ENCODE measurements around the gene AUTS2.

AUTS2 gene

DNA sequence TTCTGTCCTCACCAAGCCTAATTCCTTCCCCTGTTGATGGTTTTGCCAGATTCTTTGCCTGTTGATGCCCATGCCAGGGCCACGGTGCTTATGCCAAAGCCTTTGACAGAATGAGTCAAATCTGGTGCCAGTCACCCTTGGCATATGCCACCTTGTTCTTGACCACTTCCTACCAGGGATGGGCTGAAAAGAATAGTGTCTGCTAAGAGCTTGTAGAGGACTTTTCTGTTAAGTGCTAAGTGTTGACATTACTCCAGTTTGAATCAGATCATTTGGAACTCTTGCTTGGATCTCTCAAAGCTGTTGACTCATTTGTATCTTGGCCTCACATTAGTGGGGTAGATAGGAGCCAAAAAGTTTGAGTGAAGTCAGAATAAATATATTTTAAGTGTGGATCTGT is 661.2 kb downstream of the AUTS2 start:
- H3K27me3 ChIP-seq (ENCODE audit: low read length): no peaks in the 10 kb centered on the region
- no peak overlapping the region for H3K4me2 ChIP-seq (ENCODE audit: low read depth, low read length, poor library complexity, severe bottlenecking)
- no peaks in the 10 kb centered on the region for H4K20me1 ChIP-seq (ENCODE audit: low read depth, low read length)
- H3K4me3 ChIP-seq (ENCODE audit: insufficient read depth, low read length, poor library complexity, severe bottlenecking): no peak overlapping the region
- H2AFZ ChIP-seq (ENCODE audit: low read depth, low read length, severe bottlenecking): no peak overlapping the region
- H3F3A ChIP-seq (ENCODE audit: insufficient read depth): no peaks in the 10 kb centered on the region
- no peaks in the 10 kb centered on the region for H3K9me2 ChIP-seq (replicated peaks; ENCODE audit: insufficient read depth, low read length)
- H3K9me3 ChIP-seq (ENCODE audit: insufficient read depth, low read length): no peaks in the 10 kb centered on the region
- no peak for TF ChIP-seq EZH2phosphoT487 (conservative IDR thresholded peaks at IDR 0.05; ENCODE audit: low read length)
- TF ChIP-seq, protein P1, sequence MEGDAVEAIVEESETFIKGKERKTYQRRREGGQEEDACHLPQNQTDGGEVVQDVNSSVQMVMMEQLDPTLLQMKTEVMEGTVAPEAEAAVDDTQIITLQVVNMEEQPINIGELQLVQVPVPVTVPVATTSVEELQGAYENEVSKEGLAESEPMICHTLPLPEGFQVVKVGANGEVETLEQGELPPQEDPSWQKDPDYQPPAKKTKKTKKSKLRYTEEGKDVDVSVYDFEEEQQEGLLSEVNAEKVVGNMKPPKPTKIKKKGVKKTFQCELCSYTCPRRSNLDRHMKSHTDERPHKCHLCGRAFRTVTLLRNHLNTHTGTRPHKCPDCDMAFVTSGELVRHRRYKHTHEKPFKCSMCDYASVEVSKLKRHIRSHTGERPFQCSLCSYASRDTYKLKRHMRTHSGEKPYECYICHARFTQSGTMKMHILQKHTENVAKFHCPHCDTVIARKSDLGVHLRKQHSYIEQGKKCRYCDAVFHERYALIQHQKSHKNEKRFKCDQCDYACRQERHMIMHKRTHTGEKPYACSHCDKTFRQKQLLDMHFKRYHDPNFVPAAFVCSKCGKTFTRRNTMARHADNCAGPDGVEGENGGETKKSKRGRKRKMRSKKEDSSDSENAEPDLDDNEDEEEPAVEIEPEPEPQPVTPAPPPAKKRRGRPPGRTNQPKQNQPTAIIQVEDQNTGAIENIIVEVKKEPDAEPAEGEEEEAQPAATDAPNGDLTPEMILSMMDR (IDR thresholded peaks at IDR 0.05; ENCODE audit: insufficient read depth, low read length, poor library complexity, severe bottlenecking): no peak
- H3K79me2 ChIP-seq (ENCODE audit: insufficient read depth, low read length): no peaks in the 10 kb centered on the region
- no peak overlapping the region for H3K27ac ChIP-seq (ENCODE audit: low read depth, low read length)
- H3K36me3 ChIP-seq (ENCODE audit: low read length): no peaks in the 10 kb centered on the region
- H3K9ac ChIP-seq (ENCODE audit: low read length): no peak overlapping the region

GRCh38 chr7:70263471-70264255 is 665.4 kb downstream of the AUTS2 start:
- no peak overlapping the region for H3K27ac ChIP-seq (ENCODE audit: low read depth, low read length)
- no peak overlapping the region for H2AFZ ChIP-seq (ENCODE audit: low read depth, low read length, severe bottlenecking)
- H3K79me2 ChIP-seq (ENCODE audit: insufficient read depth, low read length): no peaks in the 10 kb centered on the region
- TF ChIP-seq EZH2phosphoT487 (conservative IDR thresholded peaks at IDR 0.05; ENCODE audit: low read length): no peak
- TF ChIP-seq, protein P1 (IDR thresholded peaks at IDR 0.05; ENCODE audit: insufficient read depth, low read length, poor library complexity, severe bottlenecking): no peak
- H3K36me3 ChIP-seq (ENCODE audit: low read length): no peaks in the 10 kb centered on the region
- no peak overlapping the region for H3K4me3 ChIP-seq (ENCODE audit: insufficient read depth, low read length, poor library complexity, severe bottlenecking)
- no peaks in the 10 kb centered on the region for H3K9me3 ChIP-seq (ENCODE audit: insufficient read depth, low read length)
- H3K27me3 ChIP-seq (ENCODE audit: low read length): no peaks in the 10 kb centered on the region
- H3K4me2 ChIP-seq (ENCODE audit: low read depth, low read length, poor library complexity, severe bottlenecking): no peak overlapping the region
- H3F3A ChIP-seq (ENCODE audit: insufficient read depth): no peaks in the 10 kb centered on the region
- no peak overlapping the region for H3K9ac ChIP-seq (ENCODE audit: low read length)
- no peaks in the 10 kb centered on the region for H3K9me2 ChIP-seq (replicated peaks; ENCODE audit: insufficient read depth, low read length)
- no peaks in the 10 kb centered on the region for H4K20me1 ChIP-seq (ENCODE audit: low read depth, low read length)

- Histone ChIP-seq H3K9ac (ENCODE audit: low read length) (no peak overlapping the region), H2AFZ (ENCODE audit: low read depth, low read length, severe bottlenecking) (no peak overlapping the region), H3K9me2 (replicated peaks; ENCODE audit: insufficient read depth, low read length) (no peaks in the 10 kb centered on the region), H3K4me3 (ENCODE audit: insufficient read depth, low read length, poor library complexity, severe bottlenecking) (no peak overlapping the region), H3K36me3 (ENCODE audit: low read length) (no peaks in the 10 kb centered on the region), H3K27ac (ENCODE audit: low read depth, low read length) (no peak overlapping the region), H3K9me3 (ENCODE audit: insufficient read depth, low read length) (no peaks in the 10 kb centered on the region), H3F3A (ENCODE audit: insufficient read depth) (no peaks in the 10 kb centered on the region), H3K79me2 (ENCODE audit: insufficient read depth, low read length) (no peaks in the 10 kb centered on the region), H4K20me1 (ENCODE audit: low read depth, low read length) (no peaks in the 10 kb centered on the region), H3K4me2 (ENCODE audit: low read depth, low read length, poor library complexity, severe bottlenecking) (no peak overlapping the region), H3K27me3 (ENCODE audit: low read length) (no peaks in the 10 kb centered on the region)
- TF ChIP-seq, protein P1 (IDR thresholded peaks at IDR 0.05; ENCODE audit: insufficient read depth, low read length, poor library complexity, severe bottlenecking): no peak
- TF ChIP-seq EZH2phosphoT487 (conservative IDR thresholded peaks at IDR 0.05; ENCODE audit: low read length): no peak
Measured at GRCh38 chr7:70266186-70266585, 667.9 kb downstream of the AUTS2 start.

Data from SU-DHL-6 (cell line).